Measurements from ENCODE around the gene LGI1. TPM values are rescaled to one million over a fixed set of nuclear protein-coding genes. Genes with fewer than 3 reads are reported as not detected.

LGI1 gene
- total RNA-seq, 4 donors from 2014 or later = 0.19 TPM; not detected in 3

GRCh38 chr10:93752761-93753160 is 5.0 kb upstream of the LGI1 start:
- no peak for ATAC-seq (ENCODE audit: low FRiP score)
- TF ChIP-seq CTCF (IDR thresholded peaks at IDR 0.05) = no peak
- DNase-seq (ENCODE audit: low spot score) = no peak

- DNase-seq (ENCODE audit: low spot score) (no peak), ATAC-seq (ENCODE audit: low FRiP score) (no peak)
- no peak for TF ChIP-seq CTCF (IDR thresholded peaks at IDR 0.05)
Measured at GRCh38 chr10:93753621-93754250, 4.0 kb upstream of the LGI1 start.

GRCh38 chr10:93754761-93755160 is 3.0 kb upstream of the LGI1 start:
- ATAC-seq (ENCODE audit: low FRiP score) (no peak), DNase-seq (ENCODE audit: low spot score) (no peak)
- no peak for TF ChIP-seq CTCF (IDR thresholded peaks at IDR 0.05)

GRCh38 chr10:93755443-93756116 is 2.2 kb upstream of the LGI1 start:
- DNase-seq (ENCODE audit: low spot score) (no peak), ATAC-seq (ENCODE audit: low FRiP score) (no peak)
- TF ChIP-seq CTCF (IDR thresholded peaks at IDR 0.05) = no peak

- no peak for ATAC-seq (ENCODE audit: low FRiP score)
- DNase-seq (ENCODE audit: low spot score) = no peak
- no peak for TF ChIP-seq CTCF (IDR thresholded peaks at IDR 0.05)
Measured at GRCh38 chr10:93756118-93756517, 1.6 kb upstream of the LGI1 start.

- DNase-seq (ENCODE audit: low spot score) (no peak), ATAC-seq (ENCODE audit: low FRiP score) (no peak)
- TF ChIP-seq CTCF (IDR thresholded peaks at IDR 0.05) = no peak
Measured at GRCh38 chr10:93757136-93757535, 600 bp upstream of the LGI1 start.

- TF ChIP-seq CTCF (IDR thresholded peaks at IDR 0.05) = no peak
Measured at GRCh38 chr10:93758508-93758885, 761 bp downstream of the LGI1 start.

More at GRCh38 chr10:93758508-93758885, 761 bp downstream of the LGI1 start:
- DNase-seq (ENCODE audit: low spot score) (no peak), ATAC-seq (ENCODE audit: low FRiP score) (no peak)
